GM15510 (cell line): ENCODE measurements around the gene RAC3.

Experiments used
- POLR2A ChIP-seq: IDR thresholded peaks from 3 replicates; pipeline ENCODE4 v1.6.1; 2011; ENCODE audit warnings: borderline replicate concordance; ENCODE audit not compliant: insufficient read length; ENCODE audit errors: extremely low read depth

Gene RAC3

GRCh38 chr17:81995463-81996231 is 35.8 kb upstream of the RAC3 start:
- no peak for TF ChIP-seq POLR2A

GRCh38 chr17:81996232-81996756 is 35.2 kb upstream of the RAC3 start:
- TF ChIP-seq POLR2A: no peak

- TF ChIP-seq POLR2A: no peak
These were observed 34.6 kb upstream of the RAC3 start for GRCh38 chr17:81996757-81997441.

- no peak for TF ChIP-seq POLR2A
These were observed 33.3 kb upstream of the RAC3 start for GRCh38 chr17:81998212-81998611.

GRCh38 chr17:81998691-81999438 is 32.6 kb upstream of the RAC3 start:
- no peak for TF ChIP-seq POLR2A

GRCh38 chr17:81999587-81999975 is 31.9 kb upstream of the RAC3 start:
- no peak for TF ChIP-seq POLR2A

- no peak for TF ChIP-seq POLR2A
These were observed 31.3 kb upstream of the RAC3 start for GRCh38 chr17:81999976-82000802.

- no peak for TF ChIP-seq POLR2A
These were observed 30.5 kb upstream of the RAC3 start for GRCh38 chr17:82000803-82001570.

GRCh38 chr17:82001571-82002056 is 29.9 kb upstream of the RAC3 start:
- TF ChIP-seq POLR2A: no peak

GRCh38 chr17:82003411-82004381 is 27.8 kb upstream of the RAC3 start:
- TF ChIP-seq POLR2A: no peak

GRCh38 chr17:82004517-82005455 is 26.7 kb upstream of the RAC3 start:
- no peak for TF ChIP-seq POLR2A

- TF ChIP-seq POLR2A: no peak
These were observed 25.7 kb upstream of the RAC3 start for GRCh38 chr17:82005701-82006348.
